Effector memory CD8-positive, alpha-beta T cell (primary cell): Measurements from ENCODE around the gene KLHL18.
"Not testable (repeated sequence)": the region's sequence is repeated elsewhere in the genome, so short reads cannot be mapped to it uniquely, and the experiment has no call there.

ENCODE experiments used
- ATAC-seq: fragments of 150-1000 bp; cut with Tn5 transposase; replicated peaks from 2 replicates; pipeline ENCODE4 v1.10.0; 2021; ENCODE audit warnings: mild to moderate bottlenecking, moderate library complexity
- DNase-seq, 3 experiments: peaks; one replicate each; pipeline ENCODE4 v3.0.0; 2021
- H3K27ac Mint-ChIP-seq, 2 donors: one replicate each; pipeline ENCODE4 v1.8.0; 2022; ENCODE audit warnings: mild to moderate bottlenecking in 2 of 2, mixed read lengths in 2 of 2, moderate library complexity in 2 of 2
- H3K27me3 Mint-ChIP-seq, 2 donors: one replicate each; pipeline ENCODE4 v1.8.0; 2022; ENCODE audit warnings: mixed read lengths in 2 of 2
- H3K36me3 Mint-ChIP-seq: one replicate; pipeline ENCODE4 v1.8.0; 2022; ENCODE audit warnings: mild to moderate bottlenecking, moderate library complexity, mixed read lengths; ENCODE audit not compliant: insufficient read depth
- H3K4me1 Mint-ChIP-seq, 2 donors: one replicate each; pipeline ENCODE4 v1.8.0; 2022; ENCODE audit warnings: low read depth in 2 of 2, mixed read lengths in 2 of 2
- H3K4me3 Mint-ChIP-seq, 2 donors: one replicate each; pipeline ENCODE4 v1.8.0; 2022; ENCODE audit warnings: mild to moderate bottlenecking in 2 of 2, mixed read lengths in 2 of 2, moderate library complexity in 2 of 2
- H3K9me3 Mint-ChIP-seq, 2 donors: one replicate each; pipeline ENCODE4 v1.8.0; 2022; ENCODE audit warnings: mixed read lengths in 2 of 2
- total RNA-seq, 9 experiments: gene quantifications; one replicate each; lab custom pipeline; 2026; lab: John Stamatoyannopoulos, UW

Gene KLHL18
- 37.8 to 69.6 (median 50.1) reads per million in 9 experiments for total RNA-seq

DNA sequence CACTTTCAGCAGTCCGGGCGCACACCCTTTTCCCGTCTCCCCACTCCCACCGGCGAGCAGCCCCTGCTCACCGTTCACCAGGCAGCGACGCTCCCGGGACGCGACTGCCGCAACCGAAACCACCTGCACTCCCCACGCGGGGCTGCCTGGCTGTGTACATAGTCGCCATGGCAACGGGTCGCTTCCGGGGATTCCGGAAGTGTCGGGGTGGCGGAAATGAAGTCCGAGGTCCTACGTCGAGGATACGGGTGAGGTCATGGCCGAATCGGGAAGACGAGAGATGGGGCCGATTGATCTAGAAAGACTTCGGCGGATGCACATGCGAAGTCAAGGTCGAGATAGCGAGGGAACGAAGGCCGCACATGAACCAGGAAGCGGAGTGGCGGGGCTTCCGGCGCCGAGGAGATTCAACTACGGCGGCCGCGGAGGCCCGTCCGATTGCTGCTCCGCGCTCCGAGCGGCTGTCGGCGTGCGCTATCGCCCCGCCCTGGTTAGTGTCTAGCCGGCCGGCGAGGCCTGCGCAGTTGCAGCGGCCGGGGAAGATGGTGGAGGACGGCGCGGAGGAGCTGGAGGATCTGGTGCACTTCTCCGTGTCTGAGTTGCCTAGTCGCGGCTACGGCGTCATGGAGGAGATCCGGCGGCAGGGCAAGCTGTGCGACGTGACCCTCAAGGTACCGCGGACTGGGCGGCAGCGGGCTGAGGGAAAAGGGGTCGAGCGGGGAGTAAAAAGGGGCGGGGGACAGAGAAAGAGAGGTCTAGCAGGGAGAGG is at the start of gene KLHL18, which contains the start of gene KIF9:
Gene KLHL18, plus strand, starts transcription at position 521 of the 769 bp plus-strand sequence. Its CDS starts 22 bp downstream, at position 543.
Gene KIF9, minus strand, starts transcription at position 376 of the 769 bp plus-strand sequence. CDS start 5,425 bp downstream, outside the sequence.
- Mint-ChIP-seq H3K27ac (peak within 1 kb of the TSS; percentile 98 to 99), H3K4me1 (peaks cover 32 to 34% of the 10 kb centered on the region in 2 donors), H3K36me3 (peaks cover 42% of the 10 kb centered on the region), H3K4me3 (peak within 1 kb of the TSS; percentile 96 to 98), H3K27me3 (no peaks in the 10 kb centered on the region), H3K9me3 (no peaks in the 10 kb centered on the region)
- ATAC-seq (peak; percentile 82), DNase-seq (peak; percentile 93 to 95 (median 94))

GRCh38 chr3:47238017-47238416 is 44.7 kb upstream of the KLHL18 start:
- Mint-ChIP-seq H3K36me3 (no peaks in the 10 kb centered on the region), H3K27me3 (no peaks in the 10 kb centered on the region), H3K9me3 (no peaks in the 10 kb centered on the region), H3K27ac (no peak overlapping the region), H3K4me3 (no peak overlapping the region), H3K4me1 (no peaks in the 10 kb centered on the region)
- DNase-seq: no peak
- no peak for ATAC-seq

GRCh38 chr3:47239929-47240328 is 42.8 kb upstream of the KLHL18 start:
- Mint-ChIP-seq H3K9me3 (no peaks in the 10 kb centered on the region), H3K4me1 (no peaks in the 10 kb centered on the region), H3K27me3 (no peaks in the 10 kb centered on the region), H3K4me3 (no peak overlapping the region), H3K27ac (no peak overlapping the region), H3K36me3 (no peaks in the 10 kb centered on the region)
- DNase-seq (no peak), ATAC-seq (no peak)

DNA sequence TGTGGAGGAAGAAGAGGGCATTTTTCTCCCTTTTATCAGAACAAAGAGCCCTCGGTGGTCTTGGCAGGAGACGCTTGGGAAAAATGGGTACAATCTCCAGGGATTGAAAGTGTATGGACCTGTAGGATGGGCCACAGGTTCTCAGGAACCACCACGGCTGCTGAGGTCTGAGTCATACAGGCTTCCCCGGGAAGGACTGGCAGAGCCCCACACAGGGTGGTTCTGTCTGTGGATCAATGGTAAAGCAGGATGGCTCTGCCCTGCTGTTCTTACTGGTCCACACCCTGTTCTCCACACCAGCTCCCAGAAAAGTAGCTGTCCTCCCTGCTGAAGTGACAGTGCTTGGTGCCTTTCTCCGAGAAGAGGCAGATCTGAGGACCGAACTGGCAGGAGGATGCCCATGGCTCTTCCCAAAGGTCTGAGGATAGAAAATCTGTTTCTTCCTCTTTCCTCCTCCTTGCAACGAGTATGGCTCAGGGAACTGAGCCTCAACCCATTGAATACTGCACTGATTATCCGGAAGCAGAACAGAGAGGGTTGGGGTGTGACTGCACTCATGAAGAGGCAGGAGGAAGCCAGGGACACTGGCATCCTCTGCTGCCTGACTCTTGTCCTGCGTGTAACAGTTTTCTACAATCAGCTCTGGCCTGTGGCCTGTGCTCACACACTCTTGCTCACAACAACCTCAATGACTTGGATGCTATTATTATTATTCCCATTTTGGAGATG is 39.2 kb upstream of the KLHL18 start:
- H3K36me3 Mint-ChIP-seq: peaks cover 4% of the 10 kb centered on the region
- no peaks in the 10 kb centered on the region for H3K4me1 Mint-ChIP-seq
- H3K9me3 Mint-ChIP-seq: no peaks in the 10 kb centered on the region
- no peak for DNase-seq
- H3K4me3 Mint-ChIP-seq: no peak overlapping the region
- ATAC-seq: no peak
- H3K27me3 Mint-ChIP-seq: no peaks in the 10 kb centered on the region
- no peak overlapping the region for H3K27ac Mint-ChIP-seq

GRCh38 chr3:47244531-47245100 is 38.1 kb upstream of the KLHL18 start:
- peaks cover 4% of the 10 kb centered on the region for H3K36me3 Mint-ChIP-seq
- no peak for DNase-seq
- no peaks in the 10 kb centered on the region for H3K4me1 Mint-ChIP-seq
- no peak overlapping the region for H3K27ac Mint-ChIP-seq
- no peak overlapping the region for H3K4me3 Mint-ChIP-seq
- no peaks in the 10 kb centered on the region for H3K9me3 Mint-ChIP-seq
- no peak for ATAC-seq
- no peaks in the 10 kb centered on the region for H3K27me3 Mint-ChIP-seq

- Mint-ChIP-seq H3K27ac (no peak overlapping the region), H3K36me3 (peaks cover 4% of the 10 kb centered on the region), H3K4me3 (no peak overlapping the region), H3K4me1 (no peaks in the 10 kb centered on the region), H3K9me3 (no peaks in the 10 kb centered on the region), H3K27me3 (no peaks in the 10 kb centered on the region)
- DNase-seq: no peak
- ATAC-seq: no peak
Observed at GRCh38 chr3:47245271-47245670, 37.5 kb upstream of the KLHL18 start.

GRCh38 chr3:47247131-47248064 is 35.3 kb upstream of the KLHL18 start:
- Mint-ChIP-seq H3K4me3 (no peak overlapping the region), H3K4me1 (no peaks in the 10 kb centered on the region), H3K36me3 (peaks cover 4% of the 10 kb centered on the region), H3K27ac (no peak overlapping the region), H3K9me3 (no peaks in the 10 kb centered on the region), H3K27me3 (no peaks in the 10 kb centered on the region)
- DNase-seq: no peak
- no peak for ATAC-seq

GRCh38 chr3:47250309-47251060 is 32.3 kb upstream of the KLHL18 start:
- peaks cover under 1% of the 10 kb centered on the region for H3K36me3 Mint-ChIP-seq
- no peaks in the 10 kb centered on the region for H3K27me3 Mint-ChIP-seq
- DNase-seq: no peak
- peak overlapping the region in 1 of 2 donors; percentile 17 for H3K27ac Mint-ChIP-seq
- no peak overlapping the region for H3K4me3 Mint-ChIP-seq
- no peak for ATAC-seq
- H3K9me3 Mint-ChIP-seq: no peaks in the 10 kb centered on the region
- no peaks in the 10 kb centered on the region for H3K4me1 Mint-ChIP-seq

DNA sequence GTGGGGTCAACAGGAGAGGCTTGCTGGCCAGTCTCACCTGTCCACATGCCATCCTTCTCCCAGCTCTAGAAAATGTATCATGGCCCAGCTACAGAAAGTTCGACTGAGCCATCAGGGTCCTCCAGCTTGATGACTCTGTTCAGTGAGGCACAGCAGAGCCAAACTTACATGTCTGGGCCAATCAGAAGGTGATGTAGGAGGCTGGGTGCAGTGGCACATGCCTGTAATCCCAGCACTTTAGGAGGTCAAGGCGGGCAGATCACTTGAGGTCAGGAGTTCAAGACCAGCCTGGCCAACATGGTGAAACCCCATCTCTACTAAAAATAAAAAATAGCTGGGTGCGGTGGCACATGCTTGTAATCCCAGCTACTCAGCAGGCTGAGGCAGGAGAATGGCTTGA is 31.7 kb upstream of the KLHL18 start:
- peak overlapping the region in 1 of 2 donors; percentile 17 for H3K27ac Mint-ChIP-seq
- ATAC-seq, H3K36me3 Mint-ChIP-seq, DNase-seq, H3K4me1 Mint-ChIP-seq, H3K4me3 Mint-ChIP-seq, H3K9me3 Mint-ChIP-seq, H3K27me3 Mint-ChIP-seq: not testable (repeated sequence)

GRCh38 chr3:47251689-47252088 is 31.1 kb upstream of the KLHL18 start:
- DNase-seq (no peak), ATAC-seq (no peak)
- H3K27me3 Mint-ChIP-seq: no peaks in the 10 kb centered on the region
- H3K9me3 Mint-ChIP-seq: no peaks in the 10 kb centered on the region
- no peak overlapping the region for H3K4me3 Mint-ChIP-seq
- H3K36me3 Mint-ChIP-seq: no peaks in the 10 kb centered on the region
- no peaks in the 10 kb centered on the region for H3K4me1 Mint-ChIP-seq
- H3K27ac Mint-ChIP-seq: no peak overlapping the region

DNA sequence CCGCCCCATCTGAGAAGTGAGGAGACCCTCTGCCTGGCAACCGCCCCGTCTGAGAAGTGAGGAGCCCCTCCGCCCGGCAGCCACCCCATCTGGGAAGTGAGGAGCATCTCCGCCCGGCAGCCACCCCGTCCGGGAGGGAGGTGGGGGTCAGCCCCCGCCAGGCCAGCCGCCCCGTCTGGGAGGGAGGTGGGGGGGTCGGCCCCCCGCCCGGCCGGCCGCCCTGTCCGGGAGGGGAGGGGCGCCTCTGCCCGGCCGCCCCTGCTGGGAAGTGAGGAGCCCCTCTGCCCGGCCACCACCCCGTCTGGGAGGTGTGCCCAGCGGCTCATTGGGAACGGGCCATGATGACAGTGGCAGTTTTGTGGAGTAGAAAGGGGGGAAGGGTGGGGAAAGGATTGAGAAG is 26.4 kb upstream of the KLHL18 start:
- not testable (repeated sequence) for H3K36me3 Mint-ChIP-seq, ATAC-seq, H3K4me3 Mint-ChIP-seq, H3K27me3 Mint-ChIP-seq, DNase-seq, H3K9me3 Mint-ChIP-seq, H3K27ac Mint-ChIP-seq, H3K4me1 Mint-ChIP-seq

GRCh38 chr3:47259114-47259513 is 23.6 kb upstream of the KLHL18 start:
- Mint-ChIP-seq H3K4me1 (no peaks in the 10 kb centered on the region), H3K4me3 (no peak overlapping the region), H3K36me3 (no peaks in the 10 kb centered on the region), H3K27me3 (no peaks in the 10 kb centered on the region), H3K9me3 (no peaks in the 10 kb centered on the region), H3K27ac (no peak overlapping the region)
- DNase-seq (no peak), ATAC-seq (no peak)
